ENCODE results near the gene NUP210L. TPM values are rescaled to one million over a fixed set of nuclear protein-coding genes. Genes with fewer than 3 reads are reported as not detected.
"Not testable (repeated sequence)": the region's sequence is repeated elsewhere in the genome, so short reads cannot be mapped to it uniquely, and the experiment has no call there.

Gene NUP210L
- total and polyA plus RNA-seq, 7 donors, result under 0.01 to 0.01 (median under 0.01) TPM; not detected in 4

DNA sequence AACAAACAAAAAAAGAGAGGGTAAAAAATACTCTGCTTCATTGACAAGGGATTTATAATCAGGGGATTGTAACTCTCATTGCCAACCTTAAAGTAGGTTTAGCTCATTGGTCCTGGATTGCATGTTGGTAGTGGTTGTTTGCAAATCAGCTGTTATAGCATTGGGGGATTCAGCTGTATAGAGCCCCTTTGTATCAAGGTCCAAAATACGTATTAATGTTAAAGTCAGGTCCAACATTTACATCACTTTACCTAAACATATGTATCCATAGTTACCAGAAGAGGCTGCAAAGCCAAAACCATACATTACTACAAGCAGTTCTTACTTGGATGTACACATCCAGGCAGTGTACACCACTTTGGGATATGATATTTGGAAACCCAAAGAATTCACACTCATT, 134.9 kb downstream of the NUP210L start:
- H3K4me3 ChIP-seq, result no peak overlapping the region
- no peak overlapping the region for H3K27ac ChIP-seq
- no peak for DNase-seq
- H3K36me3 ChIP-seq, result no peaks in the 10 kb centered on the region
- WGBS, 2 donors, result 86 to 89% methylated on average over 1 of the region's 1 CpG
- TF ChIP-seq EP300 (IDR thresholded peaks at IDR 0.05) (no peak), POLR2AphosphoS5 (IDR thresholded peaks at IDR 0.05) (no peak), CTCF (IDR thresholded peaks at IDR 0.05) (no peak), POLR2A (IDR thresholded peaks at IDR 0.05) (no peak)
- intact Hi-C loops (cut with DNase I), result no loop called here
- H3K27me3 ChIP-seq, result no peaks in the 10 kb centered on the region
- H3K4me1 ChIP-seq, result no peaks in the 10 kb centered on the region
- H3K9me3 ChIP-seq, result no peaks in the 10 kb centered on the region

DNA sequence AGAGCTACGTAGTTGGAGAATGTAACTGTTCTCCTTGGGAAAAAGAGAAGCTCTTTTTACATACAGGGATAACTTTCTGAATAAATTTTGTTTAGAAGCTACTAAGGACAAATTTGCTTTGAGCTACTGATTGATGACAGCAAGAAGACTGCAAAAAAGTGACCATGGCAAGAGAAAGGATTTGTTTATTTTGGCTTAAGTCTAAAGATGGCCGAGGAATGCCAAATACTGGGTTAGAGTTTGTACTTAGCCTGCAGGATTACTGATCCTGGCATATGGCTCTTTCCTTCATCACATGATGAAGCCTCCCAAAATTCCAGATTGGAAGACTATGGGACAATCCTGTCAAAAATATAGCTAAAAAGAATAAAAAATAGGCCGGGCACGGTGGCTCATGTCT, 135.6 kb downstream of the NUP210L start:
- intact Hi-C loops (cut with DNase I), result no loop called here
- Histone ChIP-seq H3K27me3 (no peaks in the 10 kb centered on the region), H3K4me1 (no peaks in the 10 kb centered on the region), H3K9me3 (no peaks in the 10 kb centered on the region), H3K36me3 (no peaks in the 10 kb centered on the region), H3K4me3 (no peak overlapping the region), H3K27ac (no peak overlapping the region)
- TF ChIP-seq POLR2AphosphoS5 (IDR thresholded peaks at IDR 0.05), result no peak
- no peak for TF ChIP-seq EP300 (IDR thresholded peaks at IDR 0.05)
- no peak for TF ChIP-seq POLR2A (IDR thresholded peaks at IDR 0.05)
- TF ChIP-seq CTCF (IDR thresholded peaks at IDR 0.05), result no peak
- 89 to 90% methylated on average over 4 of the region's 4 CpGs for WGBS, 2 donors
- no peak for DNase-seq

- H3K9me3 ChIP-seq, result no peaks in the 10 kb centered on the region
- H3K4me3 ChIP-seq, result no peak overlapping the region
- WGBS, 2 donors, result 53 to 74% methylated on average over 3 of the region's 3 CpGs
- TF ChIP-seq EP300 (IDR thresholded peaks at IDR 0.05), result no peak
- no peak for TF ChIP-seq POLR2A (IDR thresholded peaks at IDR 0.05)
- TF ChIP-seq CTCF (IDR thresholded peaks at IDR 0.05), result no peak
- TF ChIP-seq POLR2AphosphoS5 (IDR thresholded peaks at IDR 0.05), result no peak
- no peak for DNase-seq
- no peaks in the 10 kb centered on the region for H3K4me1 ChIP-seq
- H3K27ac ChIP-seq, result no peak overlapping the region
- H3K27me3 ChIP-seq, result no peaks in the 10 kb centered on the region
- no peaks in the 10 kb centered on the region for H3K36me3 ChIP-seq
- intact Hi-C loops (cut with DNase I), result no loop called here
These were observed 140.5 kb downstream of the NUP210L start for GRCh38 chr1:154014154-154014907.

DNA sequence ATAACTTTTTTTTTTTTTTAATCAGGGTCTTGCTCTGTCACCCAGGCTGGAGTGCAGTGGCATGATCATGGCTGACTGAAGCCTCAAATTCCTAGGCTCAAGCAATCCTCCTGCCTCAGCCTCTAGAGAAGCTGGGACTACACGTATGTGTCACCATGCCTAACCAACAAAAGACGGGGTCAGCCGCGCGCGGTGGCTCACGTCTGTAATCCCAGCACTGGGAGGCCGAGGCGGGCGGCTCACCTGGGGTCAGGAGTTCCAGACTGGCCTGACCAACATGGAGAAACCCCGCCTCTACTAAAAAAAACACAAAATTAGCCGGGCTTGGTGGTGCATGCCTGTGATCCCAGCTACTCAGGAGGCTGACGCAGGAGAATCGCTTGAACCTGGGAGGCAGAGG, 142.3 kb downstream of the NUP210L start:
- 95 to 96% methylated on average over 14 of the region's 14 CpGs for WGBS, 2 donors
- H3K27ac ChIP-seq; H3K27me3 ChIP-seq; H3K36me3 ChIP-seq; H3K4me3 ChIP-seq; H3K4me1 ChIP-seq; intact Hi-C loops (cut with DNase I); DNase-seq; H3K9me3 ChIP-seq: not testable (repeated sequence)

- no peak for DNase-seq
- H3K36me3 ChIP-seq, result no peaks in the 10 kb centered on the region
- no peak overlapping the region for H3K4me3 ChIP-seq
- H3K9me3 ChIP-seq, result no peaks in the 10 kb centered on the region
- no peaks in the 10 kb centered on the region for H3K27me3 ChIP-seq
- intact Hi-C loops (cut with DNase I), result no loop called here
- TF ChIP-seq EP300 (IDR thresholded peaks at IDR 0.05) (no peak), POLR2A (IDR thresholded peaks at IDR 0.05) (no peak)
- H3K27ac ChIP-seq, result no peak overlapping the region
- H3K4me1 ChIP-seq, result no peaks in the 10 kb centered on the region
- 85 to 93% methylated on average over 1 of the region's 1 CpG for WGBS, 2 donors
These were observed 142.7 kb downstream of the NUP210L start for GRCh38 chr1:154012129-154012528.

DNA sequence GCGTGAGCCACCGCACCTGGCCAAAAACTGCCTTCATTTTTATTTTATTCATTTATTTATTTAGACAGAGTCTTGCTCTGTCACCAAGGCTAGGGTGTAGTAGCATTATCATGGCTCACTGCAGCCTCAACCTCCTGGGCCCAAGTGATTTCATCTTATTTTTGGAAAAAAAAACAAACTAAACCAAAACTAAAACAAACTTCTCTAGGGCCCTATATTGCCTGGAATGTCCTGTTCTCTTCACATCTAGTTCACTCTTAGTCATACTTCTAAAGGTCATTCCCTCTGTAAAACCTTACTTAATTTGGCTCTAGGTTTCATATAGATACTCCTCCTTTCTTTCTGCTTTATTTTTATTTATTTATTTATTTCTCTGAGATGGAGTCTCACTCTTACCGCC, 148.7 kb downstream of the NUP210L start:
- H3K4me1 ChIP-seq, result no peaks in the 10 kb centered on the region
- no peaks in the 10 kb centered on the region for H3K27me3 ChIP-seq
- intact Hi-C loops (cut with DNase I), result no loop called here
- H3K9me3 ChIP-seq, result no peaks in the 10 kb centered on the region
- no peak overlapping the region for H3K4me3 ChIP-seq
- 94 to 97% methylated on average over 3 of the region's 3 CpGs for WGBS, 2 donors
- no peak for TF ChIP-seq EP300 (IDR thresholded peaks at IDR 0.05)
- no peak for TF ChIP-seq CTCF (IDR thresholded peaks at IDR 0.05)
- no peak for TF ChIP-seq POLR2AphosphoS5 (IDR thresholded peaks at IDR 0.05)
- TF ChIP-seq POLR2A (IDR thresholded peaks at IDR 0.05), result no peak
- no peaks in the 10 kb centered on the region for H3K36me3 ChIP-seq
- H3K27ac ChIP-seq, result no peak overlapping the region
- DNase-seq, result no peak

All from sigmoid colon (tissue), 7 donors.